Ectodermal cell (in vitro differentiated cells): ENCODE results near the gene FGR.

Experiments used
- H3K27ac ChIP-seq: 2 replicates; pipeline ENCODE4 v1.7.0; 2013; ENCODE audit warnings: mild to moderate bottlenecking, low read depth, low read length; ENCODE audit not compliant: insufficient read depth, poor library complexity, severe bottlenecking
- H3K27me3 ChIP-seq: 2 replicates; pipeline ENCODE4 v1.7.0; 2013; ENCODE audit warnings: mild to moderate bottlenecking, low read length; ENCODE audit not compliant: insufficient read depth, control insufficient read depth, poor library complexity, severe bottlenecking
- H3K36me3 ChIP-seq: one replicate; pipeline ENCODE4 v1.7.0; 2013; ENCODE audit warnings: low read length; ENCODE audit not compliant: control insufficient read depth, insufficient read depth
- H3K4me1 ChIP-seq: one replicate; pipeline ENCODE4 v1.7.0; 2013; ENCODE audit warnings: low read length; ENCODE audit not compliant: control insufficient read depth, insufficient read depth
- H3K4me3 ChIP-seq: 2 replicates; pipeline ENCODE4 v1.7.0; 2013; ENCODE audit warnings: low read depth, low read length, control low read depth; ENCODE audit not compliant: insufficient read depth
- H3K9me3 ChIP-seq: 2 replicates; pipeline ENCODE4 v1.7.0; 2013; ENCODE audit warnings: mild to moderate bottlenecking, low read length, moderate library complexity; ENCODE audit not compliant: control insufficient read depth
- WGBS, 2 experiments: methylation state at CpG; one replicate each; pipeline ENCODE4 v1.1.7; 2013; ENCODE audit warnings: missing lambda C conversion rate in 2 of 2; 5-methylcytosine and 5-hydroxymethylcytosine counted together

The FGR gene

DNA sequence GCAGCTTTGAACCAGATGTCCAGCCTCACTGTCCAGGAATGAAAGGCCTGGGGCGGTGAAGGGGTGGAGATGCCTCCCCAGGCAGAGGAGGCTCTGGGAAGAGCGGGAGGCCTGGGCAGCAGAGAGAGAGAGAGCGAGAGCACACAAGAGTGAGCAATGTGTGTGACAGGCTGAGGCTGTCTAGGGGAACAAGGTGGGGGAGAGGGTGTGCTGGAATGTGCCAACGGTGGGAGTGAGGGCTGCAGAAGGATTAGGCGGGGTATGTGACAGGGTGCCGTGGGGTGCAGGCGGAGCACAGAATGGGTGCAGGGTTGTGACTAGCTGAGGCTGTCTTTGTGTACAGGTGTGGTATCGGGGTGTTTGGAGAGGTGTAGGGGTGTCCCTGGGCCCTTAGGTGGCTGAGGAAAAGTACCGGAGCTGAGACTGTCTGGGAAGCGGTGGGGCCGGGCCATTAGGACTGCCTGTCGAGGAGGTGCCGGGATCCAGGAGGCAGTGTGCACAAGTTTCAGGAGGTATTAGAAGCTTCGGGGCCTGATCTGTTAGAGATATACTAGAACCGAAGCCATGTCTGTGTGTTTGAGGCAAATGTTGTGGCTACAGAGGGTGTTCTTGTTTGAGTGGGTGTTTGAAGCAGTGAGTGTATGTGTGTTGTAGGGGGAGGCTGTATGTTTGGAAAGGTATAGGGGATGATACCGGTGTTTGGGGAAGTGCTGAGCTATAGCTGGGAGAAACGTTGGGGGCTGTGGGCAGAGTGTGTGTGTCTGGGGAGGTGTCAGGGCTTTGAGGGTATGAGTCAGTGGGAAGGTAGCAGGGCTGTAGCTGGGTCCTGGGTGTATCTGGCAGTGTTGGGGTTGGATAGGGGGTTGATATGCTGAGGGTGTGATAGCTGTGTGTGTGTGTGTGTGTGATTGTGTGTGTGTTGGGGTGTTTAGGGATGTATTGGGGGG, 40.1 kb downstream of the FGR start:
- Histone ChIP-seq H3K27me3 (no peaks in the 10 kb centered on the region), H3K4me1 (peaks cover 96% of the 10 kb centered on the region), H3K9me3 (no peaks in the 10 kb centered on the region), H3K36me3 (no peaks in the 10 kb centered on the region), H3K4me3 (no peak overlapping the region), H3K27ac (peak overlapping the region; percentile 51)
- 70 to 74% methylated on average over 17 of the region's 17 CpGs for WGBS, 2 experiments

DNA sequence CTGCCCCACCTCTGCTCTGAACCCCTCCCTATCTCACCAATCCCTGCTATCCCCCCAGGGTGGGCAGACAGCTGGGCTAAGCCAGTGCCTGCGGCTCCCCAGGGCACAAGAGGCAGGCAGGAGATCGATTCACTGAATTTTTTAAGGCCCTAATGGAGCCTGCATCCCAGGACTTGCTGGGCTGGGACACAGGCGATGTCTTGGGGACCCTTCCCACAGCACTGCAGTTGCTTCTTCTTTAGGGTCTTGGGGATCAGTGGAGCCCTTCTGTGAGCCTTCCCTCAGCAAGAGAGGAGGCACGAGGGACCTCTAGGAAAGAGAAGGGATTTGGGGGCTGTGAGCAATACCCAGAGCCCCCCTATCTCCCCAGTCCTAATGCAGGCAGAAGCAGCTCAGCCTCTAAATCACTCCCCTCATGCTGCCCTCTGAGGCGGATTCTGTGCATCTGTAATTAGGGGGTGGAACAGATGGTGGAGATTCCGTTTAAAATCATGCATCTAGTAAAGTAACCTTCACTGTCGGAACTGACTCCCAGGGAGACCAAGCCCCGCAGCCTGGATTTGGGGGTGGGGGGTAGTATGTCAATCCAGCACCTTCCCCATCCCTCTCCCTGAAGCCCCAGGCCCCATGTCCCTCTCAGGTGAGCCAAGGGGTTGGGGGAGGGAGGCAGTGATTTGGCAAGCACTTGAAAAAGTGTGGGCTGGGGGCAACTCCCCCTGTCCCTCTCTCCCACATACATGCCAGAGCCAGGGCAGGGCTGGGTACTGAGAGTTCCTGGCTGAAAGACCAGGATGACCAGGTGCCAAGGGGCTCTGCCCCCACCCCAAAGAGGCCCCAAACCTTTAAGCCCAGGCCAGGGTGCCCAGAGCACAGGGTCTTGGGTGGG, 41.1 kb downstream of the FGR start:
- Histone ChIP-seq H3K36me3 (no peaks in the 10 kb centered on the region), H3K27ac (peak overlapping the region; percentile 81), H3K27me3 (no peaks in the 10 kb centered on the region), H3K9me3 (no peaks in the 10 kb centered on the region), H3K4me1 (peaks cover 88% of the 10 kb centered on the region), H3K4me3 (peak overlapping the region; percentile 22)
- WGBS, 2 experiments: 23 to 28% methylated on average over 6 to 8 of the region's 8 CpGs

GRCh38 chr1:27592931-27593677, 41.9 kb downstream of the FGR start:
- Histone ChIP-seq H3K9me3 (no peaks in the 10 kb centered on the region), H3K4me1 (peaks cover 80% of the 10 kb centered on the region), H3K4me3 (peak overlapping the region; percentile 27), H3K36me3 (no peaks in the 10 kb centered on the region), H3K27ac (peak overlapping the region; percentile 81), H3K27me3 (no peaks in the 10 kb centered on the region)
- 16 to 18% methylated on average over 17 of the region's 17 CpGs for WGBS, 2 experiments

DNA sequence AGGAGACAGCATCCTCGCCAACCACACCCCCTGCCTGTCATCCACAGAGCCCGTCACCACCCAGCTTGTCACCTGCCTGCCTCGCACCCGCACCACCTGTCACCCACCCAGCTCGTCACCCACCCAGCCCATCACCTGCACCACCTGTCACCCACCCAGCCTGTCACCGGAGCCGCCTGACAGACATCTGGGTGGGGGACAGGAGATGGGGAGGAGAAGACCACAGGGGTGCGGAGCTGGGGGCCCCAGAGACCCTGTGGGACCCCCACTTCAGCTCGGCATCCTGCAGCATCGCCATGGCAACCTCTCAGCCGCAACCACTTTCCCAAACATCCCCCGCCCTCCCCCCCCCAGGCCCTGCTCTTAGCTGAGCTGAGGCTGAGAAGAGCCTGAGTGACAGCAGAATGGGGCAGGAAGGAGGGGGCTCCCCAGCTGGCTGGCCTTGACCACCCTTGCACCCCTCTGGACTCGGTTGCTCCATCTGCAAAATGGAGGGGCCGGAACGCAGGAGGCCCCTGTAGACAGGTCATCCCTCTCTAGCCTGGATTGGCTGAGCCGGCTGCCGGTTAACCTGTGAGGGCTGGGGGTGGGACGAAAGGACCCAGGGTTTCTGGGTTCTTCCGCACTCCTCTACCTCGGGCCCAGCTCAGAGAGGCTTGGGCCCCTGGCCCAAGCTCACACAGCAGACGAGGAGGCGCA, 42.6 kb downstream of the FGR start:
- Histone ChIP-seq H3K9me3 (no peaks in the 10 kb centered on the region), H3K4me3 (peak overlapping the region; percentile 27), H3K27me3 (no peaks in the 10 kb centered on the region), H3K27ac (peak overlapping the region; percentile 64), H3K4me1 (peaks cover 73% of the 10 kb centered on the region), H3K36me3 (peaks cover 4% of the 10 kb centered on the region)
- 50 to 52% methylated on average over 21 to 22 of the region's 22 CpGs for WGBS, 2 experiments

- 91 to 94% methylated on average over 4 of the region's 4 CpGs for WGBS, 2 experiments
- no peaks in the 10 kb centered on the region for H3K9me3 ChIP-seq
- no peaks in the 10 kb centered on the region for H3K27me3 ChIP-seq
- H3K36me3 ChIP-seq: peaks cover 4% of the 10 kb centered on the region
- no peak overlapping the region for H3K4me3 ChIP-seq
- H3K4me1 ChIP-seq: peaks cover 68% of the 10 kb centered on the region
- no peak overlapping the region for H3K27ac ChIP-seq
Observed at GRCh38 chr1:27591622-27592021, 43.4 kb downstream of the FGR start.

GRCh38 chr1:27590917-27591508, 44.0 kb downstream of the FGR start:
- 92 to 93% methylated on average over 5 of the region's 5 CpGs for WGBS, 2 experiments
- no peaks in the 10 kb centered on the region for H3K9me3 ChIP-seq
- no peak overlapping the region for H3K27ac ChIP-seq
- peaks cover 4% of the 10 kb centered on the region for H3K36me3 ChIP-seq
- H3K27me3 ChIP-seq: no peaks in the 10 kb centered on the region
- H3K4me3 ChIP-seq: no peak overlapping the region
- H3K4me1 ChIP-seq: peaks cover 65% of the 10 kb centered on the region

DNA sequence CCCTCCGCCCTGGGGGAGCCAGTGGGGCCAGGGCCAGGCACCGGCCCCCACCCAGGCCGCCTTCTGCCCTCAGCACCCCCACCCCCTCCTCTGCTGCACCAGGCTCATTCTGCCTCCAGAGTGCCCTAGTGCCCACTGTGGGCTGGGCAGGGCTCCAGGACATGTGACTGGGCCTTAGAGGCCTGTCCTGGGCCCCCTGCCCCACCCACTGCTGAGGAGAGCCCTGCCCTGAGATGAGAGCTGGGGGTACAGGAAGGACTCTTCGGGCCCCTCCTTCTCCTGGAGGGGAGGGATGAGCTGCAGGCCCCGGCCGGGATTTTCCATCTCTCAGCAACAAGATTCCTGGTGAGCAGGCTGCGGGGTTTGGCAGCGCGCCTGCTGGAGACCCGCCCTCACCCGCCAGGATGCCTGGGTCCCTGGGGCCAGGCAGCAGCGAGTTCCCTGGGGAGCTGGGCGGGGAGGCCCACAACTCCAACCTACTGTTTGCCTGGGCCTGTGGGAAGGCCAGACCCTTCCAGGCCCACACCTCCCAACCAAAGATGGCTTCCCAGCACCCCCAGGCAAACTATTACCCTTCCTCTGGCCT, 45.1 kb downstream of the FGR start:
- Histone ChIP-seq H3K9me3 (no peaks in the 10 kb centered on the region), H3K36me3 (peaks cover 7% of the 10 kb centered on the region), H3K27me3 (no peaks in the 10 kb centered on the region), H3K27ac (no peak overlapping the region), H3K4me1 (peaks cover 58% of the 10 kb centered on the region), H3K4me3 (no peak overlapping the region)
- WGBS, 2 experiments: 62 to 71% methylated on average over 13 of the region's 13 CpGs

DNA sequence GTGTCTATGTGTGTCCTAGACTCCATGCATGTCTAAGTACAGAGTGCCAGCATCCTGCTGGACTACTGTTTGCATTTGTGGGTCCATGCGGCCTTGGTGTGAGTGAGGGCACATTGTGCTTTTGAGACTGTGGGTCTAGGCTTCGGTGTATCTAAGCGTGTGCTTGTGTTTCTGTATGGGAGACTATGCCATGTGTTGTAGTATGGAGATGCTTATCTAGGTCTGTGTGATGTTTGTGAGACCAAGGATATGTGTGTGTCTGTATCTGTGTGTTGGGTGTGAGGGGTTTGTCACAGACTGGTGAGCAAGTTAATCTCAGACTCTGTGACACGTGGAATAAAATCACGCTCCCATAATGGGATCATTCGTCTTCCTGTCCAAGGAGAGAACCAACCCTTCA, 45.5 kb downstream of the FGR start:
- Histone ChIP-seq H3K27me3 (no peaks in the 10 kb centered on the region), H3K4me1 (peaks cover 57% of the 10 kb centered on the region), H3K9me3 (no peaks in the 10 kb centered on the region), H3K4me3 (no peak overlapping the region), H3K36me3 (peaks cover 9% of the 10 kb centered on the region), H3K27ac (no peak overlapping the region)
- WGBS, 2 experiments: 93 to 96% methylated on average over 6 of the region's 6 CpGs
